Thyroid gland (tissue), 4 donors: Measurements from ENCODE around the gene HIKESHI.

ENCODE experiments used
- CTCF ChIP-seq, 6 experiments: fragments of 200-600 bp in 3 of 6; fragments of 450-650 bp in 3 of 6; sonication (generic) in 3 of 6; IDR thresholded peaks; one replicate each; pipeline ENCODE4 v1.5.1; 2016 to 2019; ENCODE audit warnings: antibody characterized with exemption in 6 of 6, mild to moderate bottlenecking in 2 of 6, inconsistent platforms in 1 of 6, moderate library complexity in 1 of 6
- POLR2A ChIP-seq, 2 donors: fragments of 450-650 bp; IDR thresholded peaks; one replicate each; pipeline ENCODE4 v1.6.1; 2017; ENCODE audit warnings: antibody characterized with exemption in 2 of 2, mild to moderate bottlenecking in 2 of 2, moderate library complexity in 1 of 2

- TF ChIP-seq CTCF (IDR thresholded peaks at IDR 0.05) (no peak), POLR2A (IDR thresholded peaks at IDR 0.05) (no peak)
Observed at GRCh38 chr11:86386283-86386682, 84.2 kb downstream of the HIKESHI start.
